Activated CD8-positive, alpha-beta memory T cell treated with anti-CD3 and anti-CD28 coated beads, Interleukin-2, amount 50 U/mL, for 24 hours (primary cell): Measurements from ENCODE around the gene MFRP.

Experiments
- DNase-seq: peaks from one replicate; pipeline ENCODE4 v3.0.0-alpha.2; 2020; ENCODE audit errors: extremely low read depth

The MFRP gene

GRCh38 chr11:119318240-119319135, 28.0 kb downstream of the MFRP start:
- DNase-seq, result no peak

DNA sequence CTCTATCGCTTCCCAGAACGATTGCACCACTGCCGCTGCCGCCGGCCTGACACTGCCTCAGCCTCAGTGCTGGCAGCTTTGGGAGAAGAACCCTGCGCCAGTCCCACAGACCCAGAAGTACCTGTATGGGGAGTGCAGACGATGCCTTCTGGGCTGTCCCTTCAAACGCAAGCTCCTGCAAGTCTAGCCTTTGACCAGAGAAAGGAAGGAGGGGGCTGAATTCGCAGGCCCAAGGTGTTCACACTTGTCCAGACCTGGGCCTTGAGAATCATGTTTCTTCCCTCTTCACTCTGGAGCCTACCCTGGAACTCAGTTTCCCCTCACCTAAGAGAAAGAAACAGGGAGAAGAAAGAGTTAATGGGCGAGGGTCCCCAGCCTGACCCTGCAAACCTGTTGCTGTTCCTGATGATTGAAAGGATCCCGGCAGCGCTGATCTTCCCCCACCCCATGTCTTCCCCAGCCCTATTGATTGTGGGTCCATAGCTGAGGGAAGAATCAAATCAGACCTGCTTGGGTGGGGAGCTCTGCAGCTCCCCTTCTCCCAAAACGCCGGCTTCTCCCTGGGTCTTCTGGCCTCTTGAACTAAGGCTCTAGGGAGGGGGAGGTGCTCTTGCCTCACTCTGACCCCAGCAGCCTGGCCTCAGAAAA, 28.8 kb downstream of the MFRP start:
- DNase-seq, result no peak

- DNase-seq, result no peak
Observed at GRCh38 chr11:119316729-119317591, 29.5 kb downstream of the MFRP start, which contains the start of gene MCAM. Gene MCAM (minus strand): TSS chr11:119317130. CDS start chr11:119317101, 29 bp downstream.

DNA sequence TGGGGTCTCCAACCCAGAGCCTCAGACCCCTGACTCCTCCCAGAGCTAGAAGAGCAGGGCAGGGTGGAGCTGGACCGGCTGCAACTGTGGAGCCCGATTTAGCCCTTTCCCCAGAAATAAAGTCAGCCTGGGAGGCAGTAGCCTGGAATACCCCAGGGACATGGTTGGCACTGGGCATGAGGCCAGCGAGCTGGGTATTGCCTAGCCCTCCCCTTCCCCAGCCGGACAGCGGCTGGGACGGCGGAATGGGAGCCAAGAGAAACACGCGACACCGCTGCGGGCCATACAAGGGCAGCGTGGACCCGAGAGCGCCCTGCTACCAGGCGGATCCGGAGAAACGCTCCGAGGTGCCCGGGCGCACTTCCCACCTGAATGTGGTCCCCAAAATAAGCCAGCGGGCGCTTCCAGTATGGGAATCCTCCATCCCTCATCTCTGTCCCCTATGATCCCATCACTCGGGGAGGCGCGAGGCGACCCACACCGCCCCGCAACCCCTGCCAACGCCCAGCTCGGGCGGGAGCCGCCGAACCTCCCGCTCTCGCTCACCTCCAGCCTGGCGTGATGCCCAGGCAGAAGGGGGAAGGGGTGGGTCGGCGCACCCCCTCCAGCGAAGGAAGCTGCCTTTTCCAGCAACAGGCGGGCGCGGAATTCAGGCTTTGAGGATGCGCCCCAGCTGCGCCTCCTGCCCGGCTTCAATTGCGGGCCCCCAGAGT, 30.3 kb downstream of the MFRP start:
- DNase-seq, result no peak

DNA sequence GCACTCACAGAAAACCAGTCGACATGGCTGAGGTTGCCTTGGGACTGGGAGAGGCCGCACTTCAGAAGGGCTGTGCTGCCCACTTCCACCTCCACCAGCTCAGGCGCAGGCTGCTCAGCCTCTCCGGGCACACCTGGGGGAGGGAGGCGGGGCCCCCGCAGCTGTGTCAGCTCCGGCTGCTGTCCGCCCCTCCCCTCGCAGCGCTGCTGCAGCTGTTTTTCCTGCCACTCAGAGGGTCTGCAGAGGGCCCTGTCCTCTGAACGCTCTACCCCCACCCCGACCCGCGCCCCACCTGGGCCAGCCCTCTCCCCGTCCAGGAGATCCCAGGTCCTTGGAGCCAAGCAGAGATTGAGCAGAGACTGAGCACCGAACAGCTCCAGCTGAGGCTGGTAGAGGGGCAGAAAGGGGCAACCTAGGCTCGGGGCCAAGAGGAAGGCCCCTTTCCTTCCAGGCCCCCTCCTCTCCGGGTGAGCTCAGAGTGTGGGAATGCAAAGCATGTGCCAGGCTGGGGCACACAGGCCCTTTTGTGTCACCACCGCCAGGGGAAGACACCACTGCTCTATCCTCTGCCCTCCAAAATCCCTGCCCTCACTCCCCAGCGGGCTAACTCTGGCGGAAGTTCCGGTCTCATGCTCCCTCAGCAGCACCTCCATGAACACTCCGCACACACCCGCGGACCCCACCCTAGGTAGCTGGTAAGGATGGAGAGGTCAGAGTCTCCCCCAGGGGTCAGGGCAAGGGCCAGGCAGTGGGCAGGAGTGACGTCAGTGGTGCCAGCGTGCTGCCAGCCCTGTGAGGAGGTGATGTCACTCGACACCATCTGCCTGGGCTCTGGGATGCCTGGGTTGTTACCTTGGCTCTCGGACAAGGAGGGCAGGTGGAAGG, 31.1 kb downstream of the MFRP start:
- no peak for DNase-seq

GRCh38 chr11:119314726-119315125, 31.8 kb downstream of the MFRP start:
- no peak for DNase-seq

GRCh38 chr11:119310682-119311052, 35.8 kb downstream of the MFRP start:
- DNase-seq, result no peak

GRCh38 chr11:119309953-119310681, 36.4 kb downstream of the MFRP start:
- DNase-seq, result no peak

DNA sequence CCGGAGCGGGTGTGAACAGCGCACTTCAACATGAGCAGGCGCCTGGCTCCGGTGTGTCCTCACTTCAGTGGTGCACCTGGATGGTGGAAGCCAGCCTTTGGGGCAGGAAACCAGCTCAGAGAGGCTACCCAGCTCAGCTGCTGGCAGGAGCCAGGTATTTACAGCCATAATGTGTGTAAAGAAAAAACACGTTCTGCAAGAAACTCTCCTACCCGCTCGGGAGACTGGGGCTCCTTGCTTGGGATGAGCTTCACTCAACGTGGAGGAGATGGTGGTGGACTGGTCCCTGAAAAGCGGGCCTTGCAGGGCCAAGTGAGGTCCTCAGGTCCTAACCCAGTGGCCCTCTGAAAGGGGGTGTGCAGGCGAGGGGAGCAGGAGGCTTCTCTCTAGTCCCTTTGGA, 37.1 kb downstream of the MFRP start:
- DNase-seq, result no peak

- DNase-seq, result no peak
Observed at GRCh38 chr11:119307974-119308373, 38.5 kb downstream of the MFRP start.

- no peak for DNase-seq
Observed at GRCh38 chr11:119307219-119307618, 39.3 kb downstream of the MFRP start.

GRCh38 chr11:119306373-119306890, 40.1 kb downstream of the MFRP start:
- DNase-seq, result no peak

GRCh38 chr11:119305556-119306372, 40.7 kb downstream of the MFRP start:
- no peak for DNase-seq

DNA sequence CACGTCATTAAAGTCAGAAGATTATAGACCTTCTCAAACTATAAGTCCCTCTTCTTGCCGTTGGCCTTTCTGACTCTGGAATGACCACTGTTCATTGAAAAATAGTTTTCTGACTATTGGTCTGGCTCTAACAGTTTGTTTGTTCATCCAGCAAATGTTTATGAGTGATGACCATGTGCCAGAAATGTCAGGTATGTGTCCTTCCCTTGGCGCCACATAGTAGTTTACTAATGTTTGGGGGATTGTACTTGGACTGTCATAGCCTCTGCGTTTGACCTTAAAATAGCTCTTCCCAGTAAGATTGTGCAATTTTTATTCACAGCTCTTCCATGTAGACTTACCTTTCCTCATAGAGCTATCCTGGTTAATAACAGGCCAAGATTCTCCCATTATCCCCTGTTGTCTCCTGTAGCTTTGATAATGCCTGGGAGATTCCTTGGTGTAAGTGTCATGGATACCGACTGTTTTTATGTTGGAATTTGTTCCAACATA, 43.2 kb downstream of the MFRP start:
- no peak for DNase-seq

DNA sequence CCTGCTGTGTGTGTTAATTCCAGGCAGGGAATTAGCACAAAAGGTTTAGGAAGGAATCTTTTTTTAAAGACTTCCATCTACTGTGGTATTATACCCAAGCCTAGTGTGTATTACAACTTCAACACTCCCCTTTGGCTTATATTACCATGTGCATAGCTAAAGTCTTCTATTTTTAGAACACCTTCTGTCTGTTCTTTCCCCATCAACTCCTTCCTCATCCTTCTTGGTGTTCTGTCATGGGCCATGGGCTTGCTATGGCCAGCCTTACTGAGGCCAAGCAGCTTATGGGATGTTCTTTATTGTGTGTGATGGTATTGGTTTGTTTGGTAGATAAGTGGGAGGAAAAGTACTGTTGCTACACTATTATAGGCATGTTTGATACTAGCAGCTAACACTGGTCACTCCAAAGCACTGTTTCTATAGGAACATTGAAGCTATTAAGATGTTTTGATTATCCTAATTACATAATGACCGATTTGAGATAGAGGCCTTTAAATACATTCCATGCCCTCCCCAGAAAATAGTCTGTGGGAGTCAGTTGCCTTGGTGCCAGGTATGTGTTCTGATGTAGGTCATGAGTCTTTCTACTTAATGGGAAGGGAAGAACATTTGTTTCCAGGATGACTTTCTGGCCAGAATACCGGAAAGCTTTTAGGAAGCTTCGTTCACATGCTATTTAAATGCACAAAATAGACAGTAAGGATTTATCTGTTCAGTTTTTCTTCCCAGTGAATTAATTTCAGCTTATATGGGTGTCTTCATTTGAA, 46.1 kb downstream of the MFRP start:
- no peak for DNase-seq

- no peak for DNase-seq
Observed at GRCh38 chr11:119299416-119299815, 47.1 kb downstream of the MFRP start.

- DNase-seq, result no peak
Observed at GRCh38 chr11:119298726-119299125, 47.8 kb downstream of the MFRP start.

GRCh38 chr11:119297938-119298337, 48.6 kb downstream of the MFRP start:
- DNase-seq, result no peak
